Measurements from ENCODE around the gene FLACC1.
A peak's percentile ranks its signal among the peaks of the same experiment; 100 is the strongest.

The FLACC1 gene

GRCh38 chr2:201264472-201265173 lies 92.5 kb downstream of the FLACC1 start:
- no peak overlapping the region for H3K4me3 ChIP-seq (ENCODE audit: low read length)
- H3K9me2 ChIP-seq (replicated peaks; ENCODE audit: insufficient read depth, low read length): no peaks in the 10 kb centered on the region
- no peak for TF ChIP-seq CTCF (IDR thresholded peaks at IDR 0.05; ENCODE audit: low read length)
- TF ChIP-seq EZH2phosphoT487 (IDR thresholded peaks at IDR 0.05; ENCODE audit: low read length): no peak
- TF ChIP-seq EZH2 (optimal IDR thresholded peaks at IDR 0.05; ENCODE audit: low read depth, low read length): no peak
- no peaks in the 10 kb centered on the region for H3K27me3 ChIP-seq (replicated peaks; ENCODE audit: insufficient read depth, low read length)
- peaks cover 35% of the 10 kb centered on the region for H4K20me1 ChIP-seq (ENCODE audit: insufficient read depth, low read length)
- H3F3A ChIP-seq (ENCODE audit: insufficient read depth, low read length): peaks cover 39% of the 10 kb centered on the region
- H3K9ac ChIP-seq (ENCODE audit: low read length): no peak overlapping the region
- no peaks in the 10 kb centered on the region for H3K9me3 ChIP-seq (replicated peaks; ENCODE audit: insufficient read depth, low read length)
- H3K4me2 ChIP-seq (ENCODE audit: low read depth, low read length): peak overlapping the region; percentile 79; the same call in 1 of the 2 replicates
- H3K36me3 ChIP-seq (replicated peaks; ENCODE audit: insufficient read depth, low read length): peaks cover 6% of the 10 kb centered on the region
- no peak overlapping the region for H2AFZ ChIP-seq (ENCODE audit: low read length)
- no peak overlapping the region for H3K27ac ChIP-seq (ENCODE audit: low read length)
- H3K4me1 ChIP-seq (ENCODE audit: low read length): peaks cover 26% of the 10 kb centered on the region
- peaks cover 98% of the 10 kb centered on the region for H3K79me2 ChIP-seq (ENCODE audit: low read length)
- no peak for DNase-seq

- peak overlapping the region; percentile 79 for H3K4me2 ChIP-seq (ENCODE audit: low read depth, low read length)
- peak overlapping the region; percentile 81; the same call in 1 of the 2 replicates for H3K27ac ChIP-seq (ENCODE audit: low read length)
- DNase-seq: no peak
- no peaks in the 10 kb centered on the region for H3K9me2 ChIP-seq (replicated peaks; ENCODE audit: insufficient read depth, low read length)
- no peaks in the 10 kb centered on the region for H3K9me3 ChIP-seq (replicated peaks; ENCODE audit: insufficient read depth, low read length)
- H3K4me3 ChIP-seq (ENCODE audit: low read length): peak overlapping the region; percentile 49; the same call in 1 of the 2 replicates
- peaks cover 6% of the 10 kb centered on the region for H3K36me3 ChIP-seq (replicated peaks; ENCODE audit: insufficient read depth, low read length)
- H3F3A ChIP-seq (ENCODE audit: insufficient read depth, low read length): peaks cover 45% of the 10 kb centered on the region
- peaks cover 29% of the 10 kb centered on the region for H4K20me1 ChIP-seq (ENCODE audit: insufficient read depth, low read length)
- H3K4me1 ChIP-seq (ENCODE audit: low read length): peaks cover 31% of the 10 kb centered on the region
- peak overlapping the region; percentile 78; the same call in 1 of the 2 replicates for H3K9ac ChIP-seq (ENCODE audit: low read length)
- no peak overlapping the region for H2AFZ ChIP-seq (ENCODE audit: low read length)
- TF ChIP-seq EZH2phosphoT487 (IDR thresholded peaks at IDR 0.05; ENCODE audit: low read length): no peak
- TF ChIP-seq EZH2 (optimal IDR thresholded peaks at IDR 0.05; ENCODE audit: low read depth, low read length): no peak
- TF ChIP-seq CTCF (IDR thresholded peaks at IDR 0.05; ENCODE audit: low read length): no peak
- H3K79me2 ChIP-seq (ENCODE audit: low read length): peaks cover 95% of the 10 kb centered on the region
- H3K27me3 ChIP-seq (replicated peaks; ENCODE audit: insufficient read depth, low read length): no peaks in the 10 kb centered on the region
These were observed 93.4 kb downstream of the FLACC1 start for GRCh38 chr2:201263779-201264178.

- Histone ChIP-seq H3K36me3 (replicated peaks; ENCODE audit: insufficient read depth, low read length) (peaks cover 6% of the 10 kb centered on the region), H3K79me2 (ENCODE audit: low read length) (peaks cover 85% of the 10 kb centered on the region), H3K9me2 (replicated peaks; ENCODE audit: insufficient read depth, low read length) (no peaks in the 10 kb centered on the region), H2AFZ (ENCODE audit: low read length) (no peak overlapping the region), H3K27me3 (replicated peaks; ENCODE audit: insufficient read depth, low read length) (no peaks in the 10 kb centered on the region), H3F3A (ENCODE audit: insufficient read depth, low read length) (peaks cover 55% of the 10 kb centered on the region), H4K20me1 (ENCODE audit: insufficient read depth, low read length) (peaks cover 27% of the 10 kb centered on the region), H3K27ac (ENCODE audit: low read length) (peak overlapping the region; percentile 81), H3K4me3 (ENCODE audit: low read length) (peak overlapping the region; percentile 49), H3K4me2 (ENCODE audit: low read depth, low read length) (peak overlapping the region; percentile 79), H3K4me1 (ENCODE audit: low read length) (peaks cover 31% of the 10 kb centered on the region), H3K9me3 (replicated peaks; ENCODE audit: insufficient read depth, low read length) (no peaks in the 10 kb centered on the region), H3K9ac (ENCODE audit: low read length) (peak overlapping the region; percentile 78)
- TF ChIP-seq EZH2phosphoT487 (IDR thresholded peaks at IDR 0.05; ENCODE audit: low read length) (no peak), CTCF (IDR thresholded peaks at IDR 0.05; ENCODE audit: low read length) (no peak), EZH2 (optimal IDR thresholded peaks at IDR 0.05; ENCODE audit: low read depth, low read length) (no peak)
- DNase-seq: peak; percentile 85
These were observed 94.4 kb downstream of the FLACC1 start for GRCh38 chr2:201262718-201263117.

All from MM.1S (cell line).